A549 (cell line): Measurements from ENCODE around the gene ABCB8. TPM values are rescaled to one million over a fixed set of nuclear protein-coding genes. Genes with fewer than 3 reads are reported as not detected.

Experiments used
- ATAC-seq, 2 experiments: fragments of 200-7000 bp in 1 of 2; fragments of >200 bp in 1 of 2; cut with Nextera tagmentation in 1 of 2; cut with Tn5 transposase in 1 of 2; 3 replicates each; pipeline versions ENCODE4 v1.8.0 to v1.9.1; 2018 to 2020; ENCODE audit warnings: mild to moderate bottlenecking in 1 of 2, moderate library complexity in 1 of 2
- CTCF ChIA-PET: fragments of 300-600 bp; sonication (Branson Sonifier 250); formaldehyde crosslinking; extraction: SDS; loops from one replicate; lab custom pipeline; 2021; ENCODE audit warnings: antibody characterized with exemption, inconsistent platforms; lab: Yijun Ruan, JAX
- POLR2A ChIA-PET: fragments of 350-600 bp; formaldehyde crosslinking; extraction: SDS; loops from one replicate; lab custom pipeline; 2021; ENCODE audit warnings: antibody characterized with exemption, inconsistent platforms; lab: Yijun Ruan, JAX
- DNase-seq, 2 experiments: peaks; one replicate each; pipeline versions ENCODE4 v3.0.0 to v3.0.0-alpha.2; 2011 to 2016; ENCODE audit warnings: low read depth in 1 of 2, low spot score in 1 of 2
- FAIRE-seq: peaks from 2 replicates; lab custom pipeline; 2011; peaks lifted over from hg19 to GRCh38; lab: Jason Lieb, UNC
- H3K27ac ChIP-seq, 2 experiments: fragments of >200 bp; sonication (Bioruptor Twin); formaldehyde crosslinking; 3 replicates each; pipeline ENCODE4 v1.5.1; 2016 to 2017
- H3K4me1 ChIP-seq: fragments of >200 bp; sonication (Bioruptor Twin); formaldehyde crosslinking; 3 replicates; pipeline ENCODE4 v1.6.1; 2016
- H3K4me2 ChIP-seq: fragments of >200 bp; sonication (Bioruptor Twin); formaldehyde crosslinking; 3 replicates; pipeline ENCODE4 v1.6.1; 2016
- H3K4me3 ChIP-seq: fragments of >200 bp; sonication (Bioruptor Twin); formaldehyde crosslinking; 3 replicates; pipeline ENCODE4 v1.5.1; 2016
- H3K9me3 ChIP-seq: fragments of >200 bp; sonication (Bioruptor Twin); formaldehyde crosslinking; 3 replicates; pipeline ENCODE4 v1.6.1; 2016
- GATA3 ChIP-seq: IDR thresholded peaks from 2 replicates; pipeline ENCODE4 v1.6.1; 2012; ENCODE audit warnings: borderline replicate concordance
- HDAC2 ChIP-seq: fragments of 200-600 bp; sonication (generic); IDR thresholded peaks from 2 replicates; pipeline ENCODE4 v1.6.1; 2016
- HMGXB4 ChIP-seq: fragments of 250-450 bp; sonication (Bioruptor Pico); IDR thresholded peaks from 2 replicates; pipeline ENCODE4 v1.5.0; 2021; ENCODE audit warnings: mild to moderate bottlenecking, moderate library complexity, borderline replicate concordance
- KDM1A ChIP-seq: fragments of 200-600 bp; sonication (generic); IDR thresholded peaks from 2 replicates; pipeline ENCODE4 v1.6.1; 2016; ENCODE audit warnings: low read depth, mild to moderate bottlenecking
- MAZ ChIP-seq: fragments of 150-350 bp; IDR thresholded peaks from 2 replicates; pipeline ENCODE4 v1.6.1; 2014; ENCODE audit warnings: antibody characterized with exemption, low read depth, low read length, borderline replicate concordance
- POLR2AphosphoS2 ChIP-seq: conservative IDR thresholded peaks from 2 replicates; pipeline ENCODE4 v1.6.1; 2012; ENCODE audit warnings: low read length, improper control_type of control experiment, inconsistent platforms
- RAD21 ChIP-seq, 2 experiments: fragments of >200 bp in 1 of 2; sonication (Bioruptor Twin) in 1 of 2; formaldehyde crosslinking in 1 of 2; IDR thresholded peaks in 1 of 2; conservative IDR thresholded peaks in 1 of 2; 2 replicates in 1 of 2; 3 replicates in 1 of 2; pipeline ENCODE4 v1.6.1; 2012 to 2018; ENCODE audit warnings: inconsistent platforms in 1 of 2
- RARB ChIP-seq: fragments of 250-450 bp; sonication (Bioruptor Pico); IDR thresholded peaks from 2 replicates; pipeline ENCODE4 v1.8.0; 2021; ENCODE audit warnings: mild to moderate bottlenecking, moderate library complexity
- RNF2 ChIP-seq: fragments of 200-600 bp; sonication (generic); IDR thresholded peaks from 2 replicates; pipeline ENCODE4 v1.6.1; 2016; ENCODE audit warnings: low read depth, mild to moderate bottlenecking, antibody characterized with exemption, moderate library complexity, borderline replicate concordance
- SMC3 ChIP-seq: fragments of >200 bp; sonication (Bioruptor Twin); formaldehyde crosslinking; IDR thresholded peaks from 3 replicates; pipeline ENCODE4 v1.6.1; 2018; ENCODE audit warnings: inconsistent platforms
- ZC3H11A ChIP-seq: fragments of 450-650 bp; IDR thresholded peaks from 2 replicates; pipeline ENCODE4 v1.6.1; 2014; ENCODE audit warnings: antibody characterized with exemption, mild to moderate bottlenecking
- WGBS: methylation state at CpG from one replicate; pipeline ENCODE4 v1.1.6; 2017; ENCODE audit errors: missing lambda C conversion rate; 5-methylcytosine and 5-hydroxymethylcytosine counted together
- polyA plus RNA-seq, 4 experiments: library from polyadenylated mRNA; depleted of rRNA in 3 of 4; stranded (reverse); fragments of >200 nt; fragmentation: RNase III in 1 of 4; extraction: RNeasy Plus Mini Kit Qiagen cat#74134 plus additional on column Dnase treatment in 1 of 4; gene quantifications; 2 replicates in 3 of 4; 3 replicates in 1 of 4; pipeline ENCODE4 v1.2.3, GENCODE V29; 2011 to 2017
- TF ChIP-seq, protein P1 (sequence below): fragments of >200 bp; sonication (Bioruptor Twin); formaldehyde crosslinking; IDR thresholded peaks from 3 replicates; pipeline ENCODE4 v1.6.1; 2016
- TF ChIP-seq, protein P2 (sequence below): fragments of >200 bp; sonication (Bioruptor Twin); formaldehyde crosslinking; IDR thresholded peaks from 3 replicates; pipeline ENCODE4 v1.5.1; 2016

ABCB8 gene
- polyA plus RNA-seq, 2 of the 4 experiments (the other 2 are of a cell fraction), result 19.6 to 41.1 TPM

DNA sequence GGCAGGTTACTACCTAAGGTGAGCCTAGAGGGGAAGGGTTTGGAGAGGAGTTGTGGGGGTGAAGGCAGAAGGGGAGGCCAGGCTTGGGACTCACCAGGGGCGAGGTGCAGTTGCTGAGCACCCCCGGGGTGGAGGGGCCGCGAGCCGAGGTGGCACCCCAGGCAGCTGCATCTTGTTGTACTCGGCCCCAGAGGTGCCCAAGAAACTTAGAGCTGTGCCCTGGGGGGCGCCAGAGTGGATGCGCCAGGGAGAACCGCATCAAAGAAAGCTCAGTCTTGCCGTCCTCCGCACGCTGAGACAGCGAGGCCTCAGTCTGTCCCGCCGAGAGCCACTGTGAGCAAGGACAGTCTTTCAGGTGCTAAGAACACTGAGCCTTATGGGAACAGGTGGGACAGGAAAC is 11.3 kb upstream of the ABCB8 start:
- ATAC-seq, result no peak
- 83% methylated on average over 15 of the region's 15 CpGs for WGBS
- Histone ChIP-seq H3K4me2 (no peak overlapping the region), H3K27ac (no peak overlapping the region), H3K4me3 (no peak overlapping the region), H3K9me3 (no peaks in the 10 kb centered on the region), H3K4me1 (peaks cover 14% of the 10 kb centered on the region; the same call in 2 of the 3 replicates)
- TF ChIP-seq KDM1A (no peak), HMGXB4 (CRISPR knock-in tag) (no peak), POLR2AphosphoS2 (no peak), ZC3H11A (no peak), MAZ (no peak)
- TF ChIP-seq, protein P1, sequence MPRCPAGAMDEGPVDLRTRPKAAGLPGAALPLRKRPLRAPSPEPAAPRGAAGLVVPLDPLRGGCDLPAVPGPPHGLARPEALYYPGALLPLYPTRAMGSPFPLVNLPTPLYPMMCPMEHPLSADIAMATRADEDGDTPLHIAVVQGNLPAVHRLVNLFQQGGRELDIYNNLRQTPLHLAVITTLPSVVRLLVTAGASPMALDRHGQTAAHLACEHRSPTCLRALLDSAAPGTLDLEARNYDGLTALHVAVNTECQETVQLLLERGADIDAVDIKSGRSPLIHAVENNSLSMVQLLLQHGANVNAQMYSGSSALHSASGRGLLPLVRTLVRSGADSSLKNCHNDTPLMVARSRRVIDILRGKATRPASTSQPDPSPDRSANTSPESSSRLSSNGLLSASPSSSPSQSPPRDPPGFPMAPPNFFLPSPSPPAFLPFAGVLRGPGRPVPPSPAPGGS, result no peak
- FAIRE-seq, result no peak
- POLR2A ChIA-PET, result no interaction called here
- DNase-seq, result no peak
- CTCF ChIA-PET, result interaction anchor here (0.7 to 9.0 kb wide), 18 partner anchors 11 to 150 kb away, joined by 3 to 110 read pairs (median 14); partner anchors contain the start of genes ABCB8 and NOS3

DNA sequence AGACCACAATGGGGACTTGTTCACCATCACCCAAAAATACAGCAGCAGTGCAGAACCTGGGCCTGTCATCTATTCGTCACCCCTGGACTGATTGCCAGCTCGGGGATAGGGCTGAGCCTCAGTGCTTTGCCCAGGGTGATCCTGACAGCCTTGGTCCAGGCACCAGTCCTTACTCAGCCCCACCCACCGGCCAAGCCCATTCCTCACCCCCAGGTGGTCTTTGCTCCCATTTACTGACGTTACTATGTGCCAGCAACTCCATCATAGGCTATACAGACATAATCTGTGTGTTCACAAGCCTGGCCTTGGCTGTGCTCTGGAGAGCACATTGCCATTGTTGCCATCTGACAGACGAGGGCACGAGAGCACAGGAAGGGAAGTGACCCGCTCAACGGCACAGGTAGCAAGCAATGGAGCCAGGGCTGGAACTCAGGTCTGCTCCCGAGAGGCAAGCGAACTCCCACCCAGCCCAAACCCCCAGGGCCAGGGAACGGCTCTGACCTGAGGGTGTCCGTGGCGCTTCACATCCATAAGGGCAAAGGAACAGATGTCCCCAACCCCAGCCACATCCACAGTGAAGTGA is 10.8 kb upstream of the ABCB8 start:
- Histone ChIP-seq H3K9me3 (no peaks in the 10 kb centered on the region), H3K27ac (peak overlapping the region in 1 of 2 experiments; percentile 55; a peak in 2 of 6 replicates)
- FAIRE-seq, result no peak
- TF ChIP-seq RNF2 (no peak), RAD21 (conservative IDR thresholded peaks at IDR 0.05 in 1 of 2, IDR thresholded peaks at IDR 0.05 in 1 of 2) (no peak), GATA3 (no peak), RARB (CRISPR knock-in tag) (no peak)
- TF ChIP-seq, all 56 proteins: peak for 0
- Histone ChIP-seq H3K4me1 (peaks cover 9% of the 10 kb centered on the region; the same call in 2 of the 3 replicates), H3K4me3 (peak overlapping the region; percentile 30; the same call in 2 of the 3 replicates), H3K4me2 (peak overlapping the region; percentile 90)
- WGBS, result 53% methylated on average over 12 of the region's 13 CpGs
- CTCF ChIA-PET, result interaction anchor here (0.7 to 9.0 kb wide), 43 partner anchors 9 to 162 kb away, joined by 3 to 110 read pairs (median 6); partner anchors contain the start of genes ABCB8, NOS3 and SLC4A2
- DNase-seq (no peak), ATAC-seq (no peak; a peak in 2 of 6 replicates)
- POLR2A ChIA-PET, result no interaction called here

GRCh38 chr7:151017953-151018420 is 10.3 kb upstream of the ABCB8 start:
- no peak for FAIRE-seq
- DNase-seq, result peak; percentile 55 to 71

More at GRCh38 chr7:151017953-151018420, 10.3 kb upstream of the ABCB8 start:
- WGBS, result 16% methylated on average over 24 of the region's 34 CpGs
- peak overlapping the region; percentile 30; the same call in 2 of the 3 replicates for H3K4me3 ChIP-seq
- H3K4me1 ChIP-seq, result peaks cover 6% of the 10 kb centered on the region; the same call in 2 of the 3 replicates
- H3K4me2 ChIP-seq, result peak overlapping the region; percentile 90
- ChIA-PET CTCF (interaction anchor here (0.6 to 9.0 kb wide), 52 partner anchors 8 to 594 kb away, joined by 3 to 110 read pairs (median 5); partner anchors contain the start of genes ABCB8, NOS3 and SLC4A2), POLR2A (interaction anchor here (1.0 kb wide), 1 partner anchor 10 kb away, joined by 4 read pairs; the partner anchor contains the start of gene ABCB8)
- H3K27ac ChIP-seq, result peak overlapping the region in 1 of 2 experiments; percentile 75; a peak in 2 of 6 replicates
- no peaks in the 10 kb centered on the region for H3K9me3 ChIP-seq
- TF ChIP-seq SMC3 (peak; percentile 84), HDAC2 (no peak), RAD21 (conservative IDR thresholded peaks at IDR 0.05 in 1 of 2, IDR thresholded peaks at IDR 0.05 in 1 of 2) (peak; percentile 58 to 64)
- TF ChIP-seq, protein P2, sequence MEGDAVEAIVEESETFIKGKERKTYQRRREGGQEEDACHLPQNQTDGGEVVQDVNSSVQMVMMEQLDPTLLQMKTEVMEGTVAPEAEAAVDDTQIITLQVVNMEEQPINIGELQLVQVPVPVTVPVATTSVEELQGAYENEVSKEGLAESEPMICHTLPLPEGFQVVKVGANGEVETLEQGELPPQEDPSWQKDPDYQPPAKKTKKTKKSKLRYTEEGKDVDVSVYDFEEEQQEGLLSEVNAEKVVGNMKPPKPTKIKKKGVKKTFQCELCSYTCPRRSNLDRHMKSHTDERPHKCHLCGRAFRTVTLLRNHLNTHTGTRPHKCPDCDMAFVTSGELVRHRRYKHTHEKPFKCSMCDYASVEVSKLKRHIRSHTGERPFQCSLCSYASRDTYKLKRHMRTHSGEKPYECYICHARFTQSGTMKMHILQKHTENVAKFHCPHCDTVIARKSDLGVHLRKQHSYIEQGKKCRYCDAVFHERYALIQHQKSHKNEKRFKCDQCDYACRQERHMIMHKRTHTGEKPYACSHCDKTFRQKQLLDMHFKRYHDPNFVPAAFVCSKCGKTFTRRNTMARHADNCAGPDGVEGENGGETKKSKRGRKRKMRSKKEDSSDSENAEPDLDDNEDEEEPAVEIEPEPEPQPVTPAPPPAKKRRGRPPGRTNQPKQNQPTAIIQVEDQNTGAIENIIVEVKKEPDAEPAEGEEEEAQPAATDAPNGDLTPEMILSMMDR, result peak; percentile 88
- peak; percentile 72 to 94 for ATAC-seq
